Measurements from ENCODE around the gene TERT.

TERT gene

DNA sequence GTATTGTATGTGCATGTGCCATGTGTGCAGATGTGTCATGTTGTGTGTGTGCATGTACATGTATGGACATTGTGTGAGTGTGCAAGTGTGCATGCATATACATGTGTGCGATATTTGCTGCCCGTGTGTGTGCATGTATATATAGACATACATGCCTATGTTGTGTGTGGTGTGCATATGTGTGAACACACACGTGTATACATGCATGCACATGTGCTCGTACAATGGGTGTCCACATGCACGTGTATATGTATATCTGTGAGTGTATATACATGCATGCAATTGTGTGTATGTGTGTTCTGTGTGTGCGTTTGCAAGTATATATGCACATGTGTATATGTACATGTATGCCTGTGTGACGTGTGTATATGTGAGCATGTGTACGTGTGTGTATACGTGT lies 72.7 kb downstream of the TERT start:
- no peak for DNase-seq (ENCODE audit: extremely low spot score)
- ChIA-PET POLR2A (no interaction called here), CTCF (no interaction called here)
- TF ChIP-seq, protein P1, sequence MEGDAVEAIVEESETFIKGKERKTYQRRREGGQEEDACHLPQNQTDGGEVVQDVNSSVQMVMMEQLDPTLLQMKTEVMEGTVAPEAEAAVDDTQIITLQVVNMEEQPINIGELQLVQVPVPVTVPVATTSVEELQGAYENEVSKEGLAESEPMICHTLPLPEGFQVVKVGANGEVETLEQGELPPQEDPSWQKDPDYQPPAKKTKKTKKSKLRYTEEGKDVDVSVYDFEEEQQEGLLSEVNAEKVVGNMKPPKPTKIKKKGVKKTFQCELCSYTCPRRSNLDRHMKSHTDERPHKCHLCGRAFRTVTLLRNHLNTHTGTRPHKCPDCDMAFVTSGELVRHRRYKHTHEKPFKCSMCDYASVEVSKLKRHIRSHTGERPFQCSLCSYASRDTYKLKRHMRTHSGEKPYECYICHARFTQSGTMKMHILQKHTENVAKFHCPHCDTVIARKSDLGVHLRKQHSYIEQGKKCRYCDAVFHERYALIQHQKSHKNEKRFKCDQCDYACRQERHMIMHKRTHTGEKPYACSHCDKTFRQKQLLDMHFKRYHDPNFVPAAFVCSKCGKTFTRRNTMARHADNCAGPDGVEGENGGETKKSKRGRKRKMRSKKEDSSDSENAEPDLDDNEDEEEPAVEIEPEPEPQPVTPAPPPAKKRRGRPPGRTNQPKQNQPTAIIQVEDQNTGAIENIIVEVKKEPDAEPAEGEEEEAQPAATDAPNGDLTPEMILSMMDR (IDR thresholded peaks at IDR 0.05; ENCODE audit: control extremely low read depth, extremely low read depth, low read depth, missing control alignments): no peak

DNA sequence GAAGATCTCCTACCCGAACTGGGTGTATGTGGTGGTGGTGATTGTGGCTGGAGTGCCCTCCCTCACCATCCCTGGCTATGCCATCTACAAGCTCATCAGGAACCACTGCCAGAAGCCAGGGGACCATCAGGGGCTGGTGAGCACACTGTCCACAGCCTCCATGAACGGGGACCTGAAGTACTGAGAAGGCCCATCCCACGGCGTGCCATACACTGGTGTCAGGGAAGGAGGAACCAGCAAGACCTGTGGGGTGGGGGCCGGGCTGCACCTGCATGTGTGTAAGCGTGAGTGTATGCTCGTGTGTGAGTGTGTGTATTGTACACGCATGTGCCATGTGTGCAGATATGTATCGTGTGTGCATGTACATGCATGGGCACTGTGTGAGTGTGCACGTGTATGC lies 73.1 kb downstream of the TERT start:
- CTCF ChIA-PET: no interaction called here
- TF ChIP-seq, protein P1 (IDR thresholded peaks at IDR 0.05; ENCODE audit: control extremely low read depth, extremely low read depth, low read depth, missing control alignments): no peak
- no peak for DNase-seq (ENCODE audit: extremely low spot score)
- POLR2A ChIA-PET: no interaction called here

DNA sequence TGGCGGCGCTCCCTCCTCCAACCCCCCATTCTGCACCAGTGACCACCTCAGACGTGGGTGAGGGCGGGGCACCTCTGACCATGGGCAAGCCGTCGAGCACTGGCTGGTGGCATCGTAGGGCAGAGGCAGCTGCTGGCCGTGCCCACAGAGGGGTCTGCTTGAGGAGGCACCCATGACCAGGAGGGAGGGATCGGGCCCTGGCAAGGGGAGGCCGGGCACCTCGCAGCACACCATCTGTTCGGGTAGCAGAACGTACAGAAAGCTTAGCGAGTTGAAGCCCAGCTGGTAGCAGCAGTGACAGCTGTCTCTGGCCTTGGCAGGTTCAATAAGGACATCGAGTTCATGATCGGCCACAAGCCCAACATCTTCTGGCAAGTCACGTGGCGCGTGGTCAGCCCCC lies 74.0 kb downstream of the TERT start:
- POLR2A ChIA-PET: no interaction called here
- DNase-seq (ENCODE audit: extremely low spot score): no peak
- TF ChIP-seq, protein P1 (IDR thresholded peaks at IDR 0.05; ENCODE audit: control extremely low read depth, extremely low read depth, low read depth, missing control alignments): no peak
- CTCF ChIA-PET: no interaction called here

DNA sequence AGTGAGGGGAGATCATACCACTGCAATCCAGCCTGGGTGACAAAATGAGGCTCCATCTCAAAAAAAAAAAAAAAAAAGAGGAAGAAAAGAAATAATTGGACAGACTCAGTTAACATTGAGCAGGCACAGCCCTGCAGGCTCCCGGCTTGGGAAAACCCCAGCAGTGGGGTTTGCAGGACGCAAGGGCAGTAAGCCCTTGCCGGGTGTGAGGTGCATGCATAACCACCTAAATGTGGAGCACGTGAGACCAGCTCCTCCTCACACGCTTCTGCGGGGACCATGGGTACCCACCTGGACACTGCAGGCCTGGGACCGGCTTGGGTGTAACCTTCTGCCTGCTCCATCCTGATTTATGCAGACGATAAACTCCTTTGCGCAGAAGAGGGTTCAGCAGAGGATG lies 74.5 kb downstream of the TERT start:
- ChIA-PET CTCF (interaction anchor here (0.9 kb wide), 1 partner anchor 425 kb away, joined by 3 read pairs; no protein-coding TSS in a partner anchor), POLR2A (interaction anchor here (0.7 kb wide), 1 partner anchor 450 kb away, joined by 3 read pairs; no protein-coding TSS in a partner anchor)
- TF ChIP-seq, protein P1 (IDR thresholded peaks at IDR 0.05; ENCODE audit: control extremely low read depth, extremely low read depth, low read depth, missing control alignments): no peak
- DNase-seq (ENCODE audit: extremely low spot score): no peak

DNA sequence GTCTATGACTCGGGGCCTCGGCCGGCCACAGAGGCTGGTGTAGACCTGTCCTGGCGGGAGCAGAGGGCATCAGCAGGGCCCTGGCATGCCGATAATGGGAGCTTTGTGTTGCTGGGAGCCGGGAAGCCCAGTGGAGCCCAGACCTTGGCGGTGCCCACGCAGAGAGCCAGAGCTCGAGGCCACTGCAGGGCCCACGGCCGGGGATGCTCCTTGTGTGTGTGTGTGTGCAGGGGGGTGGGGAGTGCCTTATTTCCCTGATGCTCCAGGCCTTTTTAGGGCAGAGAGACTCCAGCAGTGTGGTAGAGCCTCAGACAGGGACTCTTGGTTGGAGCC lies 75.1 kb downstream of the TERT start:
- CTCF ChIA-PET: interaction anchor here (0.9 kb wide), 1 partner anchor 425 kb away, joined by 3 read pairs; no protein-coding TSS in a partner anchor
- POLR2A ChIA-PET: interaction anchor here (0.7 kb wide), 1 partner anchor 450 kb away, joined by 3 read pairs; no protein-coding TSS in a partner anchor
- TF ChIP-seq, protein P1 (IDR thresholded peaks at IDR 0.05; ENCODE audit: control extremely low read depth, extremely low read depth, low read depth, missing control alignments): no peak
- DNase-seq (ENCODE audit: extremely low spot score): no peak

DNA sequence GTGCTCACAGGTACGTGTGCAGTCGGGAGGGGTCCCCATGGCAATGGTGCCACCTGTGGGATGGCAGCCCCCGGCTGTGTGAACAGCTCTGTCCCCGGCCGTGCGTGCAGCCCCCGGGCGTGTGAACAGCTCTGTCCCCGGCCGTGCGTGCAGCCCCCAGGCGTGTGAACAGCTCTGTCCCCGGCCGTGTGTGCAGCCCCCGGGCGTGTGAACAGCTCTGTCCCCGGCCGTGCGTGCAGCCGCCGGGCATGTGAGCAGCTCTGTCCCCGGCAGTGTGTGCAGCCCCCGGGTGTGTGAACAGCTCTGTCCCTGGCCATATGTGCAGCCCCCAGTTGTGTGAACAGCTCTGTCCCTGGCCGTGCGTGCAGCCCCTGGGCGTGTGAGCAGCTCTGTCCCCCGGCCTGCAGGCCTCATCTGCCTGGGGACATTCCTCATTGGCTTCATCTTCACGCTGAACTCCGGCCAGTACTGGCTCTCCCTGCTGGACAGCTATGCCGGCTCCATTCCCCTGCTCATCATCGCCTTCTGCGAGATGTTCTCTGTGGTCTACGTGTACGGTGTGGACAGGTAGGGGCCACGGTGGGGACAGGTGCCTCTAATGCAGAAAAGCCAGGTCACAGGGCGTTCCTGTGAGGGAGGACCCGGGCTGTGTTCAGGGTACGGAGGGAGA lies 75.6 kb downstream of the TERT start:
- TF ChIP-seq, protein P1 (IDR thresholded peaks at IDR 0.05; ENCODE audit: control extremely low read depth, extremely low read depth, low read depth, missing control alignments): no peak
- ChIA-PET POLR2A (no interaction called here), CTCF (interaction anchor here (0.9 kb wide), 1 partner anchor 426 kb away, joined by 3 read pairs; no protein-coding TSS in a partner anchor)
- DNase-seq (ENCODE audit: extremely low spot score): no peak

All from GM10248 (cell line).